HEK293T (cell line): ENCODE measurements around the gene TEKT5.
"Not testable (repeated sequence)": the region's sequence is repeated elsewhere in the genome, so short reads cannot be mapped to it uniquely, and the experiment has no call there.

Experiments
- CTCF ChIA-PET: fragments of 350-600 bp; formaldehyde crosslinking; extraction: SDS; loops from one replicate; lab custom pipeline; 2021; ENCODE audit warnings: antibody characterized with exemption, inconsistent platforms; lab: Yijun Ruan, JAX
- POLR2A ChIA-PET: fragments of 350-600 bp; formaldehyde crosslinking; extraction: SDS; loops from one replicate; lab custom pipeline; 2020; ENCODE audit warnings: antibody characterized with exemption, inconsistent platforms; lab: Yijun Ruan, JAX
- DNase-seq: peaks from one replicate; pipeline ENCODE4 v3.0.0; 2012; ENCODE audit warnings: mixed read lengths; ENCODE audit errors: extremely low spot score
- ARNT ChIP-seq: fragments of 450-650 bp; IDR thresholded peaks from 2 replicates; pipeline ENCODE4 v1.6.1; 2017; ENCODE audit warnings: mild to moderate bottlenecking
- BHLHE40 ChIP-seq: fragments of 450-650 bp; IDR thresholded peaks from 2 replicates; pipeline ENCODE4 v1.6.1; 2016; ENCODE audit warnings: mild to moderate bottlenecking, moderate library complexity, borderline replicate concordance
- CTBP1 ChIP-seq: fragments of 450-650 bp; IDR thresholded peaks from 2 replicates; pipeline ENCODE4 v1.6.1; 2016; ENCODE audit warnings: borderline replicate concordance
- ELF4 ChIP-seq: fragments of 450-650 bp; IDR thresholded peaks from 2 replicates; pipeline ENCODE4 v1.6.1; 2017; ENCODE audit warnings: antibody characterized with exemption
- FOXA1 ChIP-seq: fragments of 450-650 bp; IDR thresholded peaks from 2 replicates; pipeline ENCODE4 v1.6.1; 2016; ENCODE audit warnings: mild to moderate bottlenecking
- FOXK2 ChIP-seq: fragments of 450-650 bp; IDR thresholded peaks from 2 replicates; pipeline ENCODE4 v1.6.1; 2016; ENCODE audit warnings: mild to moderate bottlenecking
- FOXM1 ChIP-seq: fragments of 450-650 bp; IDR thresholded peaks from 2 replicates; pipeline ENCODE4 v1.6.1; 2017; ENCODE audit warnings: mild to moderate bottlenecking, borderline replicate concordance
- HDGF ChIP-seq: fragments of 450-650 bp; IDR thresholded peaks from 2 replicates; pipeline ENCODE4 v1.6.1; 2017; ENCODE audit warnings: antibody characterized with exemption, borderline replicate concordance
- L3MBTL2 ChIP-seq: fragments of 450-650 bp; conservative IDR thresholded peaks from 2 replicates; pipeline ENCODE4 v1.6.1; 2016; ENCODE audit warnings: mild to moderate bottlenecking
- LEF1 ChIP-seq: fragments of 450-650 bp; IDR thresholded peaks from 2 replicates; pipeline ENCODE4 v1.6.1; 2017; ENCODE audit warnings: mild to moderate bottlenecking, borderline replicate concordance
- NFRKB ChIP-seq: fragments of 450-650 bp; IDR thresholded peaks from 2 replicates; pipeline ENCODE4 v1.6.1; 2016; ENCODE audit warnings: mild to moderate bottlenecking, moderate library complexity
- PKNOX1 ChIP-seq: fragments of 450-650 bp; IDR thresholded peaks from 2 replicates; pipeline ENCODE4 v1.6.1; 2016
- SP1 ChIP-seq: fragments of 450-650 bp; IDR thresholded peaks from 2 replicates; pipeline ENCODE4 v1.6.1; 2017
- SUZ12 ChIP-seq: fragments of 450-650 bp; IDR thresholded peaks from 2 replicates; pipeline ENCODE4 v1.6.1; 2016; ENCODE audit warnings: mild to moderate bottlenecking
- TARDBP ChIP-seq: fragments of 450-650 bp; IDR thresholded peaks from 2 replicates; pipeline ENCODE4 v1.6.1; 2016
- ZNF384 ChIP-seq: fragments of 450-650 bp; IDR thresholded peaks from 2 replicates; pipeline ENCODE4 v1.6.1; 2016

The TEKT5 gene

GRCh38 chr16:10625595-10626357, 69.0 kb downstream of the TEKT5 start:
- POLR2A ChIA-PET: no interaction called here
- CTCF ChIA-PET: no interaction called here
- TF ChIP-seq L3MBTL2 (no peak), ZNF384 (no peak), FOXM1 (no peak), PKNOX1 (no peak), LEF1 (no peak), SP1 (no peak), TARDBP (no peak), FOXK2 (no peak), FOXA1 (no peak), ELF4 (no peak), CTBP1 (no peak), ARNT (no peak), SUZ12 (no peak), HDGF (no peak), BHLHE40 (no peak), NFRKB (no peak)
- DNase-seq: no peak

- POLR2A ChIA-PET: no interaction called here
- DNase-seq: no peak
- TF ChIP-seq SP1 (no peak), BHLHE40 (no peak), ZNF384 (no peak), L3MBTL2 (no peak), NFRKB (no peak), FOXA1 (no peak), PKNOX1 (no peak), HDGF (no peak)
- CTCF ChIA-PET: no interaction called here
Observed at GRCh38 chr16:10624527-10624926, 70.2 kb downstream of the TEKT5 start.

GRCh38 chr16:10623059-10623458, 71.7 kb downstream of the TEKT5 start:
- POLR2A ChIA-PET: no interaction called here
- DNase-seq: no peak
- TF ChIP-seq LEF1: no peak
- CTCF ChIA-PET: no interaction called here

GRCh38 chr16:10622036-10622921, 72.5 kb downstream of the TEKT5 start:
- TF ChIP-seq L3MBTL2: no peak
- TF ChIP-seq FOXK2: no peak
- no peak for TF ChIP-seq TARDBP
- no peak for TF ChIP-seq FOXM1
- TF ChIP-seq ARNT: no peak
- TF ChIP-seq SUZ12: no peak
- no peak for TF ChIP-seq FOXA1
- TF ChIP-seq SP1: no peak
- no peak for TF ChIP-seq HDGF
- TF ChIP-seq BHLHE40: no peak
- no peak for TF ChIP-seq ELF4
- no peak for TF ChIP-seq LEF1
- ChIA-PET POLR2A (no interaction called here), CTCF (interaction anchor here (0.7 kb wide), 1 partner anchor 97 kb away, joined by 3 read pairs; no protein-coding TSS in a partner anchor)
- no peak for DNase-seq

- DNase-seq, POLR2A ChIA-PET: not testable (repeated sequence)
- CTCF ChIA-PET: interaction anchor here (0.7 kb wide), 1 partner anchor 96 kb away, joined by 3 read pairs; no protein-coding TSS in a partner anchor
Observed at GRCh38 chr16:10621216-10621949, 73.3 kb downstream of the TEKT5 start.

GRCh38 chr16:10620120-10620519, 74.6 kb downstream of the TEKT5 start:
- CTCF ChIA-PET: no interaction called here
- TF ChIP-seq ARNT (no peak), SP1 (no peak), FOXK2 (no peak), TARDBP (no peak), FOXA1 (no peak), SUZ12 (no peak), NFRKB (no peak), LEF1 (no peak), BHLHE40 (no peak), ELF4 (no peak), PKNOX1 (no peak), L3MBTL2 (no peak), ZNF384 (no peak), FOXM1 (no peak), CTBP1 (no peak), HDGF (no peak)

More at GRCh38 chr16:10620120-10620519, 74.6 kb downstream of the TEKT5 start:
- DNase-seq: no peak
- POLR2A ChIA-PET: no interaction called here
